IPS DF 19.7 (cell line): ENCODE measurements around the gene DDX10.
"Not testable (repeated sequence)": the region's sequence is repeated elsewhere in the genome, so short reads cannot be mapped to it uniquely, and the experiment has no call there.

Experiments
- DNase-seq: peaks from one replicate; pipeline ENCODE4 v3.0.0-alpha.2; 2013; ENCODE audit warnings: low read depth, low spot score

The DDX10 gene

DNA sequence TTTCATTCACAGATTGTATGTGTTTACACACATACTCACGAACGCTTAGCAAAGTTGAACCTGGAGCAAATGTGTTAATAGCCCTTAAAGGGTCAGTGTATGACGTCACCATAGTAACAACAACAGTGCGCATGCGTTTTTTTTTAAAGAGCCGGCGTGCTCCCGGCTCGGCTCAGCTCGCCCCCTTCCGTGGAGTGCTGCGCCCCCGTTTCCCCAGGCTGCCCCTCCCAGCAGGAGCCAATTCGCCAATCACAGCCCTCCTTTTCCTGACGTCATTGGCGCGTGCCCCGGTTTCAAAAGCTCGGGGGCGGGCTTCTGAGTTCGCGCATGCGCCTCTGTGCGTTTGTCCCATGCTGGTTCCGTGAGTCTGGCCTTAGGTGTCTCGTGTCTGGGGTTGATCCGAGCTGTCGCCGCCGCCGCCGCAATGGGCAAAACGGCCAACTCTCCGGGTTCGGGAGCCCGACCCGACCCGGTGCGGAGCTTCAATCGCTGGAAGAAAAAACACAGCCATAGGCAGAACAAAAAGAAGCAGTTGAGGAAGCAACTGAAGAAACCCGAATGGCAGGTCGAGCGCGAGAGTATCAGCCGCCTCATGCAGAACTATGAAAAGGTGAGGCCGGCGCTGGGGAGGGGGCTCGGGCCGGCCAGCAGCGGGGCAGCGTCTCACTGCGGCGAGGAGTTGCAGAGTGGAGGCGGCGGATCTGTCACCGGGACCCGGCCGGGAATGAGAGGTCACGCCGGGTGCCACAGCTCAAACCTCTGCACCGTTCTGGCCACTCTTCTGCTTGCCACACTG lies at the start of gene DDX10:
DDX10 (plus strand) TSS at position 340 of the 796 bp plus-strand sequence; CDS start at position 425, 85 bp downstream.
- DNase-seq, result peak; percentile 88

- no peak for DNase-seq
Measured at GRCh38 chr11:108616549-108616948, 48.3 kb upstream of the DDX10 start.

GRCh38 chr11:108617055-108617454 lies 47.8 kb upstream of the DDX10 start:
- no peak for DNase-seq

GRCh38 chr11:108618529-108618928 lies 46.3 kb upstream of the DDX10 start:
- DNase-seq, result no peak

GRCh38 chr11:108620958-108621772 lies 43.7 kb upstream of the DDX10 start:
- DNase-seq, result no peak

- no peak for DNase-seq
Measured at GRCh38 chr11:108622341-108622740, 42.5 kb upstream of the DDX10 start.

DNA sequence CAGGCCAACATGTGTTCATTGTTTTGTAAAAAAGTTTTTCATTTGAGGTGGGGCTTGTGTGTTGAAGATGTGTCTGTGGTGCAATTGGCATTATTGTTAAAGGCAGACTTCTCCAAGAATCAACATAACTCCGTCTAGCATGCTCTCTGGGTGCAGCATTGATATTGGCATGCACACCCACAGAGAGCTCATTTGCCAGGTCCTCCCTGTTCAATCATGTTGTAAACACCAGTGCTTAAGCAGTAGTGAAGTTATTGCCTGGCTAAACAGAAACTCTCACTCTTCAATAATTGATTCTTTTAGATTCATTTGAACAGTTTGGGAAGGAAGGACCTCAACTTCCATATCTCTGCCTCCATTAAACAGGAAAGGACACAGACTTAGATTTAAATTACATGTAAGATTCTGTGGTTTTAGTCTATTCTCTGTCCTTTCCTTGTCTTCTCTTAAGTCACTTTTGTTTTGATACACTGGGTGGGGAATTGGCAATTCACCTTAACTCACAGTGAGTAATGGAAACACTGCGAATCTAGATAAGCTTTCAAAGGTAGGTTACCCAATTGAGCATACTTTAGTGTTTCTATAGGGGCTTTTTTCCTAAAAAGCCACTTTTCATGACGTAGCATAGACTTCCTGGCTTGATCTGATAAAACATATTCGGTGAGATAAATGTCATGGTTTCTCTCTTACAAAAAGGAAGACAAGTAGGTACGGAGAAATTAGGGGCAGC lies 40.5 kb upstream of the DDX10 start:
- DNase-seq, result no peak

DNA sequence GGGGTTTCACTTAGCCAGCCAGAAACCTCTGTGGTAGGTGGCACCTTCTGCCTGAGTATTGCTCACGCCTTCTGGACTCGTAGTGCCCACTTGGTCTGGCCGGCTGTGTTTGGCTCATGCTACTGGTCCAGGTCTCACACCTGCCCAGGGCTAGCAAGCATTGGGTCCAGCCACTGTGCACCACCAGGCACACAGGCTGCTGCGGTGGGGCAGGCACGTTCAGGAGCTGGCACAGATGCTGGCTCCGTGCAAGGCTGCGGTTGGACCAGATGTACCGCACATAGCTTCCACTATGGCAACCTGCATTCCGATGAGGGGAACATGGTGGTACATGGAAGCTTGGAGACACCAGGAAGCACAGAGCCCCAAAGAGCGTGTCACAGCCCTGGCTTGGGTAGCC lies 36.5 kb upstream of the DDX10 start:
- no peak for DNase-seq

DNA sequence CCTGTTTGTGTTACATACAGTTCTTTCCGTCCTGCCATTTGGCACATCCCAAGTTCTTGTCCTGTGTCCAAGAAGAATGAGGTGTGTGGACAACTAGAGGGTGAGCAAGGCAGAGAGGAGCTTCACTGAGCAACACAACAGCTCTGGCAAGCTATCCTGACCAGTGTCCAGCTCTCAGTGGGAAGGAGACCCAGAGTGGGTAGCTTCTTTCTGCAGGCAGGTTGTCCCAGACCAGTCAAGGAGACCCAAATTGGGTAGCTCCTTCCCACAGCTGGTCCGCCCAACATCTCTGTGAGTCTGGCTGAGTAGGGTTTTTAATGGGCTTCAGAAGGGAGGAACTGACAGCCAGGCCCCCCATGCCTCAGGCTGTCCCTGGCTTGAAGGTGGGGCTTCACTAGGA lies 36.1 kb upstream of the DDX10 start:
- no peak for DNase-seq

- no peak for DNase-seq
Measured at GRCh38 chr11:108629274-108629673, 35.6 kb upstream of the DDX10 start.

DNA sequence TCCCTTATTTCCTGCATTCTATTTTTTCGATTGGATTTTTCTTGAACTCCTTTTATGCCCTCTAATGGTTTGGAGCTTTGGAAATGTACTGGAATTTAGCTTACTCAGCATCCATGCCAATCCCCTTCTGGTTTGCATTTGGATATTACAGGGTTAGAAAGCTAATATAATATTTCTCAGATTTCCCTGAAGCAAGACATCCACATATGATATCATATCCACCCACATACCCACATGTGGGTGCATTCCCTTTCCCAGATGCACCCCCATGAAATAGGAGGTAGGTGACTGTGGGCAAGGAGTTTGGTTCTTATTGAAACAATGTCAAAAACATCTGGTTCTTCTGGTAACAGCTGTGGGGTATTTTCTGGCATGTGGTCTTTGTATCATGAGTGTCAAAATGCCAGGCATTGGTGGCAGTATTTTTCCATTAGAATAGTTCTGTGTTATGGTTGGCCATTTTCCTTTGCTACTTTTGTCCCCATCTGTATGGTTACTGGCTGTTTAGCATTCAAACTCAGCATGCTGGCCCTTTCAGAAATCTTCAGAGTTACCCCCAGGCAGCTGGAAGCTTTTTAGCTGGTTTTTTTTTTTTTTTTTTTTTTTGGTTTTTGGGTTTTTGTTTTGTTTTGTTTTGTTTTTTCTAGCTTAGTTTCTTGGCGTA lies 32.7 kb upstream of the DDX10 start:
- DNase-seq, result no peak

DNA sequence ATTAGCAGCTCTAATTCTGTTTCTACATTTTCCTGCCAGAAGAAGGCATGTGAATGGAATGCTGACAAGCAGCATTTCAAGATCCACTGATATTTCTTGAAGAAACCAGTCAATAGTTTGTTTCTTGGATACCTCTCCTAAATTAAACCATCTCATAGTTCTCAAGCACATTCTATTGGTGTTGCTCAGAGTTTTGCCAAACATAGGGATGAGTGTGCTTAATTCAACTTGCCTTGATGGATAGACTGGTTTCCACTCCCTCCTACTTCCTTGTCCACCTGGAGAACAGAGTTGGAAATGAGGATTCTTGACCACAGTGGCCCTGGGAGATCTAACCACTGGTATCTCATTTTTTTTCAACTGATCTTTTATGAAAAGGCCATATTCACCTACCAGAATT lies 29.8 kb upstream of the DDX10 start:
- no peak for DNase-seq

DNA sequence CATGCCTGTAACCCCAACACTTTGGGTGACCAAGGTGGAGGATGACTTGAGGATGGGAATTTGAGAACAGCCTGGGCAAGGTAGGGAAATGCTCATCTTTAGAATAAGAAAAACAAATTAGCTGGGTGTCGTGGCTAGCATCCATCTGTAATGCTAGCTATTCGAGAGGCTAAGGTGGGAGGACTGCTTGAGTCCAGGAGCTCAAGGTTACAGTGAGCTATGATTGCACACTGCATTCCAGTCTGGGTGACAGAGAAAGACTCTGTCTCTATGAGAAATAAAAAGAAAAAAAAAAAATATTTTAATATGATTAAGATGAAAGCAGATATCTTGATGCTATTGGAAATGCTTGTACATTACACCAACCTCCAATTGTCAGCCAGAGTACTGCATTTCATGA lies 28.6 kb upstream of the DDX10 start:
- DNase-seq, result no peak

DNA sequence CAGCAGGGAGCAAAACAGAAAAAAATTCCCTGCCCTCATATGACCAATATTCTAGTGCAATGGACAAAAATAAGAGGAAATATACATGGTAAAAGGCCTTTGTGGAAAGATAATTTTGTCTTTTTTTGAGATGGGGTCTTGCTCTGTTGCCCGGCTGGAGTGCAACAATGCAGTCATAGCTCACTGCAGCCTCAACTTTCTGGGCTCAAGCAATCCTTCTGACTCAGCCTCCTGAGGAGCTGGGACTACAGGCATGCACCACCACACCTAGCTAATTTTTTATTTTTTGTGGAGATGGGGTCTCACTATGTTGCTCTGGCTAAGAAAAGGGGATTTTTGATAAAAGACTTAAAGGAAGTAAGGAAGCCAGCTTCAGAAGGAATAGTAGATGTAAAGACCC lies 25.7 kb upstream of the DDX10 start:
- DNase-seq, result no peak

DNA sequence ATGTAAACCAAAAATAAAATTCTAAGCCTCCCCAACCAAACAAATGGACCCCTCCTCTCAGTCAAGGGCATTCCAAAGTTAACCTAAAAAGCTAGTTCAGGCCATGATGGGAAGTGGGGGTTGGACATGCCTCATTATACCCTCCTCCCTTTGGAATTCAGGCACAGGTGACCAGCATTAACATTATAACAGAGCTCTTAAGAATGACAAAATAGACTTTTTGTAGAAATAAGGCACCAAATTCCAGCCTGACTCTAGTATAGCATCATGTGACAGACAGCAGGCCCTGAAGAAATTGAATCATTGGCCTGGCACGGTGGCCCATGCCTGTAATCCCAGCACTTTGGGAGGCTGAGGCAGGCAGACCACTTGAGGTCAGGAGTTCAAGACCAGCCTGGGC lies 23.1 kb upstream of the DDX10 start:
- DNase-seq, result not testable (repeated sequence)

DNA sequence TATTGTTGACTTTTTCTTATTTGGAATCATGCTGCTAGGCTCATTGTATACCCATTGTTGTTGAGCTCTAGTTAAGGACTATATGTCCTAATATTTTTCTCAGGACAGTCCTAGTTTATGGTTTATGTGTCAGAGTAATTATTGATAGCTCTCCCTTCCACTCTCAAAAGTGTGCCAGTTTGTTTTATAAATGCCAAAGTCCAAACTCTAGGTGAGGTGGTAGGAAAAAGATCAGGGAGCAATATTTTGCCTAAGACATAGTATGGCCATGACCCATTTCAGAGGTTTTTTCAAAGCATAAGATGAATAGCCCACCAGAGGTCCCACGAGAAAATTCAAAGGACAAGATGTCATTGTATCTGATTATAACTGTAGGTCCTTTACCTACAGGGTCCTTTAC lies 20.9 kb upstream of the DDX10 start:
- DNase-seq, result no peak

DNA sequence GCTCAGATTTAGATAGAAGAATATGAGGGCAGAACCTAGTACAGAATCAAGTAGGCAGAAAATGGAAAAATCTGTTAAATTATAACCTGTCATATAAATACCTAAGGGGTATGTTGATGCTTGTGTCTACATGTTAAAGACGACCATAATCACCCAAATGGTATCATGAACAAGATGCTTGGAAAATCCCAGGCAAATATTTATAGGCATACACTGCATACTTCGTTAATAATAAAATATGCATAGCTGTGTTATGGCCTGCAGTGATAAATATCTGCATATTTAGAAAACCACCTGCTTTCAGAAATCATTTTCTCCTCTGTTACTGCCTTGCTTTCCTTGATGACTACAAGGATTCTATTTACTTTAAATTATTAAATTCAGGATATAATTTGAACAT lies 18.9 kb upstream of the DDX10 start:
- DNase-seq, result no peak

- DNase-seq, result no peak
Measured at GRCh38 chr11:108647387-108647700, 17.5 kb upstream of the DDX10 start.

- peak; percentile 75 for DNase-seq
Measured at GRCh38 chr11:108647701-108648527, 17.0 kb upstream of the DDX10 start.

DNA sequence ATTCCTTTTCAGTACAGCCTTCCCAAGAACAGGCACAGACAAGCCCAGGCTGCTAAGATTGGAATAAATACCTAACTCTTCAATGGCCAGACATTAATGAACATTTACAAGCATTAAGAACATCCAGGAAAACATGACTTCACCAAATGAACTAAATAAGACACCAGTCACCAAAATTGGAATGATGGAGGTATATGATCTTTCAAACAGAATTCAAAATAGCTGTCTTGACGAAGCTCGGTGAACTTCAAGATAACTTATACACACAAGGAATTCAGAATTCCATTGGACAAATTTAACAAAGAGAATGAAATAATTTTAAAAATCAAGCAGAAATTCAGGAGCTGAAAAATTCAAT lies 16.4 kb upstream of the DDX10 start:
- DNase-seq, result no peak

DNA sequence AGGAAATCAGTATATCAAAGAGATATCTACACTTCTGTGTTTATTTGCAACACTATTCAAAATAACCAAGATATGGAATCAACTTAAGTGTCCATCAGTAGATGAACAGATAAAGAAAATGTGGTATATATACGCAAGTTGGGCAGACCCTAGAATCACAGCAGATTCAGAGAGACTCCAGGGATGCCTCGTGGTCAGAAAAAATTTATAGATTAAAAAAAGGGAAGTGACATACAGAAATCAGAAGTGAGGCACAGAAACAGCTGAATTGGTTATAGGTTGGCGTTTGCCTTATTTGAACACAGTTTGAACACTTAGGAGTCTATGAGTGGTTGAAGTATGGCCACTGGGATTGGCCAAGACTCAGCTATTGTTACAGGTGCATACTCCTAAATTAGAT lies 10.8 kb upstream of the DDX10 start:
- DNase-seq, result not testable (repeated sequence)
